ENCODE measurements around the gene GLI1.

The GLI1 gene

DNA sequence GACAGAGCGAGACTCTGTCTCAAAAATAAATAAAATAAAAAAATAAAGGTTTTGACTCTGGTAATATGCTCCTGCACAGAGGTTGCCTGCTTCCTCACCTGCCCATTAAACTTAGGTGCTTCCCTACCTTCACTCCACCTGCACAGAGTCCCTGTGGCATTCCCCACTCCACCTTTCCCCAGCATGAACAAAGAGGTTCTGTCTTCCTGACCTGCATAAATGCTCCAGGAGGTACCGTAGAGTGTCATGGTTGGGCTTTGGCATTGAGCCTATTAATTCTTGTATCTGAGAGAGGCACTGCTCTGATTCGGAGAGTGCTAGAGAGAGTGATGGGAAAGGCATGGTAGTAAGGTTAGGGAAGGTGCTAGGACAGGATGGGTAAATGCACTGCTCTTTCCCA lies 13.8 kb downstream of the GLI1 start:
- TF ChIP-seq, protein P1, sequence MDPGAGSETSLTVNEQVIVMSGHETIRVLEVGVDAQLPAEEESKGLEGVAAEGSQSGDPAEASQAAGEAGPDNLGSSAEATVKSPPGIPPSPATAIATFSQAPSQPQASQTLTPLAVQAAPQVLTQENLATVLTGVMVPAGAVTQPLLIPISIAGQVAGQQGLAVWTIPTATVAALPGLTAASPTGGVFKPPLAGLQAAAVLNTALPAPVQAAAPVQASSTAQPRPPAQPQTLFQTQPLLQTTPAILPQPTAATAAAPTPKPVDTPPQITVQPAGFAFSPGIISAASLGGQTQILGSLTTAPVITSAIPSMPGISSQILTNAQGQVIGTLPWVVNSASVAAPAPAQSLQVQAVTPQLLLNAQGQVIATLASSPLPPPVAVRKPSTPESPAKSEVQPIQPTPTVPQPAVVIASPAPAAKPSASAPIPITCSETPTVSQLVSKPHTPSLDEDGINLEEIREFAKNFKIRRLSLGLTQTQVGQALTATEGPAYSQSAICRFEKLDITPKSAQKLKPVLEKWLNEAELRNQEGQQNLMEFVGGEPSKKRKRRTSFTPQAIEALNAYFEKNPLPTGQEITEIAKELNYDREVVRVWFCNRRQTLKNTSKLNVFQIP (CRISPR knock-in tag; IDR thresholded peaks at IDR 0.05; ENCODE audit: borderline replicate concordance, low read depth): no peak
- no peak for TF ChIP-seq PPARA (CRISPR knock-in tag; IDR thresholded peaks at IDR 0.05; ENCODE audit: borderline replicate concordance)
- no peak for TF ChIP-seq ZNF8 (CRISPR knock-in tag; IDR thresholded peaks at IDR 0.05)
- TF ChIP-seq ZNF565 (CRISPR knock-in tag; conservative IDR thresholded peaks at IDR 0.05; ENCODE audit: low read depth): no peak
- TF ChIP-seq, protein P2, sequence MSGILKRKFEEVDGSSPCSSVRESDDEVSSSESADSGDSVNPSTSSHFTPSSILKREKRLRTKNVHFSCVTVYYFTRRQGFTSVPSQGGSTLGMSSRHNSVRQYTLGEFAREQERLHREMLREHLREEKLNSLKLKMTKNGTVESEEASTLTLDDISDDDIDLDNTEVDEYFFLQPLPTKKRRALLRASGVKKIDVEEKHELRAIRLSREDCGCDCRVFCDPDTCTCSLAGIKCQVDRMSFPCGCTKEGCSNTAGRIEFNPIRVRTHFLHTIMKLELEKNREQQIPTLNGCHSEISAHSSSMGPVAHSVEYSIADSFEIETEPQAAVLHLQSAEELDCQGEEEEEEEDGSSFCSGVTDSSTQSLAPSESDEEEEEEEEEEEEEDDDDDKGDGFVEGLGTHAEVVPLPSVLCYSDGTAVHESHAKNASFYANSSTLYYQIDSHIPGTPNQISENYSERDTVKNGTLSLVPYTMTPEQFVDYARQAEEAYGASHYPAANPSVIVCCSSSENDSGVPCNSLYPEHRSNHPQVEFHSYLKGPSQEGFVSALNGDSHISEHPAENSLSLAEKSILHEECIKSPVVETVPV (CRISPR knock-in tag; IDR thresholded peaks at IDR 0.05): no peak
- no peak for TF ChIP-seq RARB (CRISPR knock-in tag; IDR thresholded peaks at IDR 0.05)
- TF ChIP-seq, protein P3, sequence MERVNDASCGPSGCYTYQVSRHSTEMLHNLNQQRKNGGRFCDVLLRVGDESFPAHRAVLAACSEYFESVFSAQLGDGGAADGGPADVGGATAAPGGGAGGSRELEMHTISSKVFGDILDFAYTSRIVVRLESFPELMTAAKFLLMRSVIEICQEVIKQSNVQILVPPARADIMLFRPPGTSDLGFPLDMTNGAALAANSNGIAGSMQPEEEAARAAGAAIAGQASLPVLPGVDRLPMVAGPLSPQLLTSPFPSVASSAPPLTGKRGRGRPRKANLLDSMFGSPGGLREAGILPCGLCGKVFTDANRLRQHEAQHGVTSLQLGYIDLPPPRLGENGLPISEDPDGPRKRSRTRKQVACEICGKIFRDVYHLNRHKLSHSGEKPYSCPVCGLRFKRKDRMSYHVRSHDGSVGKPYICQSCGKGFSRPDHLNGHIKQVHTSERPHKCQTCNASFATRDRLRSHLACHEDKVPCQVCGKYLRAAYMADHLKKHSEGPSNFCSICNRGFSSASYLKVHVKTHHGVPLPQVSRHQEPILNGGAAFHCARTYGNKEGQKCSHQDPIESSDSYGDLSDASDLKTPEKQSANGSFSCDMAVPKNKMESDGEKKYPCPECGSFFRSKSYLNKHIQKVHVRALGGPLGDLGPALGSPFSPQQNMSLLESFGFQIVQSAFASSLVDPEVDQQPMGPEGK (CRISPR knock-in tag; IDR thresholded peaks at IDR 0.05; ENCODE audit: borderline replicate concordance): no peak
- TF ChIP-seq ESRRG (CRISPR knock-in tag; IDR thresholded peaks at IDR 0.05): no peak
- TF ChIP-seq ZNF70 (CRISPR knock-in tag; IDR thresholded peaks at IDR 0.05): no peak
- no peak for TF ChIP-seq BACH2 (CRISPR knock-in tag; IDR thresholded peaks at IDR 0.05; ENCODE audit: borderline replicate concordance)
- no peak for TF ChIP-seq ZFP3 (CRISPR knock-in tag; IDR thresholded peaks at IDR 0.05)
- TF ChIP-seq, protein P4, sequence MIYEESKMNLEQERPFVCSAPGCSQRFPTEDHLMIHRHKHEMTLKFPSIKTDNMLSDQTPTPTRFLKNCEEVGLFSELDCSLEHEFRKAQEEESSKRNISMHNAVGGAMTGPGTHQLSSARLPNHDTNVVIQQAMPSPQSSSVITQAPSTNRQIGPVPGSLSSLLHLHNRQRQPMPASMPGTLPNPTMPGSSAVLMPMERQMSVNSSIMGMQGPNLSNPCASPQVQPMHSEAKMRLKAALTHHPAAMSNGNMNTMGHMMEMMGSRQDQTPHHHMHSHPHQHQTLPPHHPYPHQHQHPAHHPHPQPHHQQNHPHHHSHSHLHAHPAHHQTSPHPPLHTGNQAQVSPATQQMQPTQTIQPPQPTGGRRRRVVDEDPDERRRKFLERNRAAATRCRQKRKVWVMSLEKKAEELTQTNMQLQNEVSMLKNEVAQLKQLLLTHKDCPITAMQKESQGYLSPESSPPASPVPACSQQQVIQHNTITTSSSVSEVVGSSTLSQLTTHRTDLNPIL (CRISPR knock-in tag; IDR thresholded peaks at IDR 0.05; ENCODE audit: low read depth): no peak
- TF ChIP-seq, protein P5, sequence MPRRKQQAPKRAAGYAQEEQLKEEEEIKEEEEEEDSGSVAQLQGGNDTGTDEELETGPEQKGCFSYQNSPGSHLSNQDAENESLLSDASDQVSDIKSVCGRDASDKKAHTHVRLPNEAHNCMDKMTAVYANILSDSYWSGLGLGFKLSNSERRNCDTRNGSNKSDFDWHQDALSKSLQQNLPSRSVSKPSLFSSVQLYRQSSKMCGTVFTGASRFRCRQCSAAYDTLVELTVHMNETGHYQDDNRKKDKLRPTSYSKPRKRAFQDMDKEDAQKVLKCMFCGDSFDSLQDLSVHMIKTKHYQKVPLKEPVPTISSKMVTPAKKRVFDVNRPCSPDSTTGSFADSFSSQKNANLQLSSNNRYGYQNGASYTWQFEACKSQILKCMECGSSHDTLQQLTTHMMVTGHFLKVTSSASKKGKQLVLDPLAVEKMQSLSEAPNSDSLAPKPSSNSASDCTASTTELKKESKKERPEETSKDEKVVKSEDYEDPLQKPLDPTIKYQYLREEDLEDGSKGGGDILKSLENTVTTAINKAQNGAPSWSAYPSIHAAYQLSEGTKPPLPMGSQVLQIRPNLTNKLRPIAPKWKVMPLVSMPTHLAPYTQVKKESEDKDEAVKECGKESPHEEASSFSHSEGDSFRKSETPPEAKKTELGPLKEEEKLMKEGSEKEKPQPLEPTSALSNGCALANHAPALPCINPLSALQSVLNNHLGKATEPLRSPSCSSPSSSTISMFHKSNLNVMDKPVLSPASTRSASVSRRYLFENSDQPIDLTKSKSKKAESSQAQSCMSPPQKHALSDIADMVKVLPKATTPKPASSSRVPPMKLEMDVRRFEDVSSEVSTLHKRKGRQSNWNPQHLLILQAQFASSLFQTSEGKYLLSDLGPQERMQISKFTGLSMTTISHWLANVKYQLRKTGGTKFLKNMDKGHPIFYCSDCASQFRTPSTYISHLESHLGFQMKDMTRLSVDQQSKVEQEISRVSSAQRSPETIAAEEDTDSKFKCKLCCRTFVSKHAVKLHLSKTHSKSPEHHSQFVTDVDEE (CRISPR knock-in tag; IDR thresholded peaks at IDR 0.05): no peak
- no peak for TF ChIP-seq CSDC2 (CRISPR knock-in tag; IDR thresholded peaks at IDR 0.05)
- no peak for ATAC-seq

DNA sequence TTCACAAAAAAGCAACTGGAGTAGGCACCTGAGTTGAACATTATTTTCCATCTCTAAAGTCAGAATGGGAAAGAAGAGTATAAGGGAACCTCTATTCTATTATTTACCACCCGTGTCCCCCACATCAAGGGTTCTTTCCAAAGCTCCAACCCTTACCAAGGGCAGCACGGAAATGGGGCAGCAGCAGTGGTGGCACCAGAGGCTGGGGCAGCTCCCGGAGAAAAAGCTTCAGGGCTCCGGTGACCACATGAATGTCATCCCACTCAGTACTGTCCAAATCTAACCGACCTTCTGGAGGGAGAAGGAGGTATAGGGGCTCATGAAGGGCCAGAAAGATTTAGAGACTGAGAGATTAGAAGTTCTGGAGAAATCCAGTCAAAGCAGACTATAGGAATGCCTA lies 14.3 kb downstream of the GLI1 start:
- TF ChIP-seq ZC3H10 (CRISPR knock-in tag; IDR thresholded peaks at IDR 0.05): no peak
- TF ChIP-seq, protein P4 (CRISPR knock-in tag; IDR thresholded peaks at IDR 0.05; ENCODE audit: low read depth): no peak
- TF ChIP-seq, protein P5 (CRISPR knock-in tag; IDR thresholded peaks at IDR 0.05): no peak
- TF ChIP-seq, protein P1 (CRISPR knock-in tag; IDR thresholded peaks at IDR 0.05; ENCODE audit: borderline replicate concordance, low read depth): no peak
- no peak for ATAC-seq

All from SK-N-SH treated with all-trans-retinoic acid at 6 μM for 48 hours (cell line).